Endothelial cell of hepatic sinusoid (primary cell): ENCODE measurements around the gene PAIP2.
"Not testable (repeated sequence)": the region's sequence is repeated elsewhere in the genome, so short reads cannot be mapped to it uniquely, and the experiment has no call there.

Source experiments
- in situ Hi-C: cut with HindIII; loops from 2 replicates; pipeline ENCODE4 v1.10.0; 2017; ENCODE audit warnings: low sequenced_read_pairs

PAIP2 gene

DNA sequence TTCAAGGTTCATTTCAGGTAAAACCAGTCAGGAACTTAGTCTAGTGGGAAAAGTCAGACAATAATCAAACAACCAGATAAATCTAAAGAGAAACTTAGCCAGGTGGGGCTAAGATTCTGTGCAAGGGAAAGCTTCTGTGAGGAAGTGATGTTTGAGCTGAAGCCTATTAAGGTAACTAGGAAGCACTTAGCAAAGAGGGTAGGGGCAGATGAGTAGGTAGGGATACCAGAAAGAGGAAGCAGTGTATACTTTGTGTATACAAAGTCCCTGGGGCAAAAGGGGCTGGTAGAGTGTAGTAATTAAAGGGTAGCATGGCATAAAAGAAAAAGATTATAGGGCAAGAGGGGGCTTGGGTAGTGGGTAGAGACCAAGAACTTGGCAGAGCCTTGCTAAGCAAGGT lies 65.9 kb downstream of the PAIP2 start:
- in situ Hi-C loops: no loop called here

DNA sequence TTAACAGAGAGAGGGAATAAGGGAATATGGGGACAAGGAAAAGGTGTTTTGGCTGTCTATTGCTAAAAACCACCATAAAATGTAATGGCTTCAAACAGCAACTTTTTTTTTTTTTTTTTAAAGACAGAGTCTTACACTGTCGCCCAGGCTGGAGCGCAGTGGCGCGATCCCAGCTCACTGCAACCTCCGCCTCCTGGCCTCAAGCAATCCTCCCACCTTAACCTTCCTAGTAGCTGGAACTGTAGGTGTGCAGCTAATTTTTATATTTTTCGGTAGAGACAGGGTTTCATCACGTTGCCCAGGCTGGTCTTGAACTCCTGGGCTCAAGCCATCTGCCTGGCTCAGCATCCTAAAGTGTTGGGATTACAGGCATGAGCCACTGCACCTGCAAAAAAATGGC lies 66.5 kb downstream of the PAIP2 start:
- in situ Hi-C loops: no loop called here

DNA sequence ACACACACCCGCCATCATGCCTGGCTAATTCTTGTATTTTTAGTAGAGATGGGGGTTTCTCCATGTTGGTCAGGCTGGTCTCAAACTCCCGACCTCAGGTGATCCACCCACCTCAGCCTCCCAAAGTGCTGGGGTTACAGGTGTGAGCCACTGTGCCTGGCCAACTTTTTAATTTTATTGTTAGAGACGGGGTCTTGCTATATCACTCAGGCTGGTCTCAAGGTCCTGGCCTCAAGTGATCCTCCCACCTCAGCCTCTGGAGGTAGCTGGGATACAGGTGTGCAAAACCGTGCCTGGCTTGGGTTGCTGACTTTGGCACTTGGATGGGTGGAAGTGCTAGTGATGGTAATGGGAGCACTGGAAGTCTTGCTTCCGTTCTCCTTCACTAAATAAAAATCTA lies 67.5 kb downstream of the PAIP2 start:
- in situ Hi-C loops: not testable (repeated sequence)

DNA sequence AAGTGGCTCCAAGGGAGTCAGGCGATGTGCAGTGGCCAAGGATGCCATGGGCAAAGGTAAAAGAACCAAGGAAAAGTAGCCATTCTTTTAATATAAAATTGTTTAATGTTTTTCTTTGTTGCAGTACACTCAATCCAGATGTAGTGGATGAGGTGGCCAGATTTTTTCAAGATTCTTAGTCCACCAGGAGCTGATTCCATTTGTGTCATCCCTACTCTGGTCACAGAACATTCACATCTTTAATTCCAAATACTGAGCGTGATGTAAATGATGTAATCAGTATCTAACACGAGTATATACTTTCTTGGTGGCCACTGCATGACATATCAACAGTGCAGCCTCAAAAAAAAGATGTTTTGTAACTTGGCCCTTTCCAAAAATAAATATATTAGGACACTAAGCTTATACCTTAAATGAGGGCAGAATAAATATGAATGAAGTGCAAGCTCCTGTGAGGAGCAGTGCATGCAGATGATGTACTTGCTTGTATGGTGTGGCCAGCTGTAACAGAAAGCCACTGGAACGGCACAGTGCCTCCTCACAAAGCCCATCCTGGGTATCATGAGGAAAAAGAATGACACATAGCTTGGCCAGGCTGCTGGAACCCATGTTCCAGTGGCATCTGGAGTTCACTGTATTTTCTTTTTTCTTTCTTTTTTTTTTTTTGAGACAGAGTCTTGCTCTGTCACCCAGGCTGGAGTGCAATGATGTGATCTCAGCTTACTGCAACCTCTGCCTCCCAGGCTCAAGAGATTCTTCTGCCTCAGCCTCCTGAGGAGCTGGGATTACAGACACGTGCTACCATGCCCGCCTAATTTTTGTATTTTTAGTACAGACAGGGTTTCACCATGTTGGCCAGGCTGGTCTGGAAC lies 68.7 kb downstream of the PAIP2 start:
- in situ Hi-C loops: loop anchor here (5.0 kb wide), 1 partner anchor 112 kb away; no protein-coding TSS in a partner anchor

DNA sequence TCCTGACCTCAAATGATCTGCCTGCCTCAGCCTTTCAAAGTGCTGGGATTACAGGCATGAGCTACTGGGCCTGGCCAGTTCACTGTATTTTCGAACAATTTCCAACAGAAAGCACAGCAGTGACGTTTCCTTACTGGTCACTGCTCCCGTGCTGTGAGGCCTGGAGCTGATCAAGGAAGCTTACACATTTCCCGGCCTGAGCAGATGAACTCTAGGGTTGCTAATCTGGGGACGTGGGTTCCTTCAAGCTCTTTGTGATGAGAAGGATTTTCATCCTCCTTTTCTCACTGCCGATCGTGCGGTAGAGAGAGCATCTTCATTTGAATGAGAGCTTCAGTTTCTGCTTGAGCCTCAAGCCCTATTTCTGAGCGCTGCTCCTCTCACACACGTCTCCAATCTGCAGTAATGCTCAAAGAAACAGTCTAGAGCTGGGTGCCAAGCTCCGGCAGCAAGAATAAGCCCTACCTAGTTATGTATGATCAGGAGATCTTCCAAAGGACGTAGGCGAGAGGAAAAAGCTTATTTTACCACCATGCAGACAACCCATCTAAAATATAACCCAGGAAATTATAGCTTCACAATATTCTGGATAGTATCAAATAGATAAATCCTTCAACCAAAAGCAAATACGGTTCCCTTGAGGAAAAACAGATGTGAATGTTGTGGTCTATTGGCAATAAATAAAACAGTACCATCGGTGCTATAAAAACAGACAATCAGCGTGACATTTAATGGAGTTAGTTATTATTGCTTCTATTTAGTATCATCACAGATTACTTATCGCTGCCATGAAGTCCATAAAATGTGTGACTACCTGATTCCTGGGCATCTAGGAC lies 69.6 kb downstream of the PAIP2 start:
- in situ Hi-C loops: loop anchor here (5.0 kb wide), 1 partner anchor 111 kb away; no protein-coding TSS in a partner anchor

DNA sequence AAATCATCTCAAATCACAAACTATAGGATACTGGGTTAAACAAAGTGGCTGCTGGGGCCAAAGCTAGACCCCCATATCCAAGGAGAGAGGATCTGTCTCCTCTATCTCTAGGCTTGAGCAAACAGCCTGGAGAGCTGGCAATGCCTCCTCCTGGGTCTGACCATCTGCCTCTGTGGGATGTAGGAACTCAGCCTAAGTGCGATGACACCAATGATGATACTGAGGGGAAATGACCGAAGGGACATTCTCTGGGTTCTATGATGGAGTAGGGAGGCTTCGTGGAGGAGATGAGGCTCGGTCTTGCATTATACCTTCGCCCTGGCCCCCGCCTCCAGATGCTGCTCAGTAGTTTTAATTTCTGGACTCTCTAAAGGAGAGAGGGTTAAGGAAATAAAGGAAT lies 71.5 kb downstream of the PAIP2 start:
- in situ Hi-C loops: loop anchor here (5.0 kb wide), 1 partner anchor 109 kb away; no protein-coding TSS in a partner anchor

DNA sequence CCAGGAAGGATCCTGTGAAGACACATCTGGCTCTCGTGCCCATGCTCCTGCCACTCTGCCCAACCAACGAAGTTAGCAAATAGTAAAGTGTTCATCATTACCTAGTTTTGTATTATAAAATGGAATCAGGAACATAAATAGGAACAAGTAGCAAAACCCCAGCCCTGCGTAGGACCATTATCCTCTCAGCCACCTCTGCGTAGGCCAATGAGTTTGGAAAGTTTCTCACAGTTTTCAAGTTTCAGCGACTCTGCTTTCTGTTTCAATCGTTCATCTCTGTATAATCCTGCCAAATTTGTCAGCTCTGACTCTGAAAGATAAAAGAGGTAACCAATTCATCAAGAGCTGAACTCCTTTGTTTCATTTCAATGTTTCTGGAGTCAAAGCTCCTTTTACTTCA lies 72.3 kb downstream of the PAIP2 start:
- in situ Hi-C loops: loop anchor here (5.0 kb wide), 1 partner anchor 108 kb away; no protein-coding TSS in a partner anchor

DNA sequence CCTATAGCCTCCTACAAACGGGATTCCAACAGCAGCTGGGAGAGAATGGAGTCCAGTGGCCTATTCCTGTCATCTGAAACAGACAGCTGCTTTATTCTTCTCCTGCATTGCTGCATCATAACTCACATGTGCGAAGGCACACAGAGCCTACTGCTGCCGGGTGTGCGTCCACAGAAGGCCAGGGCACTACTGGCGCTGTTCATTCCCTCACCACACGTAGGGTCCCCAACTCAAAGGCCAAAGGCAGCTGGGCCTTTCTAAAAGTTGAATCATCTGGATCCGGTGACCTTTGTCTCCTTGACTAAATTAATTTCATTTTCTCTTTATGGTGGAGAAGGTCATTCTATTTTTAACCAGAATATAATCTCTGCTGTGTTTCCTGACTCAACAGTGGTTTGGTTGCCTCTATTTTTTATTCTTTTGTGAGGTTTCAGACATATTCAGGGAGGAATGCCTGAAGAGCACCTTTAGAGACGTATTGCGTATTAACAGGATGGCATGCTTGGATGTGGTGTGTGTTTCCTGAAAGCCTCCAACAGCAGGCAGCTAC lies 73.0 kb downstream of the PAIP2 start:
- in situ Hi-C loops: loop anchor here (5.0 kb wide), 1 partner anchor 108 kb away; no protein-coding TSS in a partner anchor

DNA sequence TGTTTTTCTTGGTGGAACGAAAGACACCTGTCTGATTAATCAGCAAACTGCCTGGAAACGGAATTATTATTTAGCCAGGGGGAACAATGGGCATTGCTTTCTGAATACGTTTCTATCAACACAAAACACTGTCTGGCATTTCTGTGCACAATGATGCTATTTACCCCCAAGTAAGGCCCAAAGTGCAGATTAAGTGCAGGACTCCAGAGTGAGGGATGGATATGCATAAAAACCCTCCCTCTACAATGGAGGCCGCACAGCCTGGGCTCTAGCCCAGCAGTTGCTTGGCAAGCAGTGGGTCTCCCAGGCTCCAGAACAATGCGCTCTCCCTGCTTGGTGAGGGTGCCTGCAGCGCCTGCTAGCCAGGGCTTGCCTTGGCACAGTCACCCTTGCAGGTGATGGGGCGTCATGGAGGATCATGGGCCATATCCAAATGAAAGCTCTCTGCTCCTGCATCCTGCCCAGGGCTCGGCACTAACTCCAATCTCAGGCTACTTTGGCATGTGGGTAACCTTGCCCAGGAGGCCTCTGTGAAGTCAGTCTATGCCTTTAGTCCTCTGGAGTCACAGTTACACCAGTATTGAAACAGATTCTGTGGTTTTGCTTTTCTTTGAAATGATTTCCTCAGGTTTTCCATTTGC lies 73.7 kb downstream of the PAIP2 start:
- in situ Hi-C loops: no loop called here

DNA sequence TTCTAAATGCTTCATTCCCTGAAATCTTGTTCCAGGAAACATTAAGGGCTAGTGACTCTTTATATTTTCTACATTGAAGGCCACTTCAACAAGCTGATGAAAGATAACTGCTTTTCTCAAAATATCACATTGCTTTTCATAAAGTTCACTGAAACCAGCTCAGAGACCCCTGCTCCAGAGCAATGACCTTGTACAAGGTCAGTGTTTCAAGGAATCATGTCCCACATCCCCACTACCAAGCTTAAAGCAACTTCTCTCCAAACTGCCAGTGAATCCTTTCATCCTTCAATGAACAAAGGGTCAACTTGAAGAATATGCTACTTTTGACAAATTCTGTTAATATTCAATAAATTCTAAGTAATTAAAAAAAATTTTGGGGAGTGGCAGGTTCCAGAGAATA lies 74.2 kb downstream of the PAIP2 start:
- in situ Hi-C loops: no loop called here

DNA sequence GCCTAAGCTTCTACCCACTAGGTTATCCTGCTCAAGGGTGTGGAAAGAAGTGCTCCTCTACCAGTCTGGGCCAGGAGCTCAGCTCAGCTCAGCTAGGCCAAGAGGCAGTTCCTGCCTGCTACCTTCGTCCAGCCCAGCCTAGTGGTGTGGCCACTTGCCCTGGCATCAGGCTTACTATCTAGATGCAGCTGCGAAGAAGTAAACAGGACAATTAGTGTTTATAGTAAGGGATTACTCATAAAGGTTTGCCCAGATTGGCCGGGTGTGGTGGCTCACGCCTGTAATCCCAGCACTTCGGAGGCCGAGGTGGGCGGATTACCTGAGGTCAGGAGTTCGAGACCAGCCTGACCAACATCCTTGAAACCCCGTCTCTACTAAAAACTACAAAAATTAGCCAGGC lies 75.0 kb downstream of the PAIP2 start:
- in situ Hi-C loops: no loop called here

DNA sequence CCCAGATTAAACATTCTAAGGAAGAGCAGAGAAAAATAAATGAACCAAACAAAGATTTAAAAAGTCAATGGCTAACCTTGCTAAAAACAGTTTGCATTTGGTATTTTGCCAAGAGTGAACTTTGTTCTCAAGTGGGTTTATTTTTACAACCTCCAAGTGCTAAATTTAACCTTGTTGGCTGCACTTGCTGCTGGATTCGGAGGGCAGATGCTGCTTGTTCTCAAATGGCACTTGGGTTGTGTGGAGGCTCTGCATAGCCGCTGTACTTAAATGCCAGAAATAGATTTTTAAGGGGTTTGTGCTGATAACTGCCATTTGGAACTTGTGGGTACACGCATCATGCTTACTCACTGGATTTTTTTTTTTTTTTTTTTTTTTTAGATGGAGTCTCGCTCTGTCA lies 75.6 kb downstream of the PAIP2 start:
- in situ Hi-C loops: no loop called here

DNA sequence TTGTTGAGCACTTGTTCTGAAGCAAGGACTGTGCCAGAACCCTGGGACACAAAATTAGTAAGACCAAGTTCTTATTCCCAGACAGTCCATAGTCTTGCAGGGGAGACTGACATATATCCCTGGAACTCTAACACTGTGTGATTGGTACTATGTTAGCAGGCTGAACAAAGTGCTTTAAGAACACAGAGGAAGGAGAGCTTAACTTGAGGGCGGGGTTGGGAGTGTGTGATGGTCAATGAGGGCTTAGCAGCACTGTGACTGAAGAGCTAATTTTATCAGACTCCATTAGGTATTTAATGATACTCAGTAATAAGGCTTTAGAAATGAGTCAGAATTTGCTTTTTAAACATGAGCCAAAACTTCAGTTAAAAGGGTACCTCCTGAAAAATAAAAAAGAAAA lies 77.1 kb downstream of the PAIP2 start:
- in situ Hi-C loops: no loop called here
